Activated B cell treated with CpG ODN at 0.5 μM for 24 hours (primary cell): Measurements from ENCODE around the gene CCDC33. TPM values are rescaled to one million over a fixed set of nuclear protein-coding genes. Genes with fewer than 3 reads are reported as not detected.
A peak's percentile ranks its signal among the peaks of the same experiment; 100 is the strongest.
"Not testable (repeated sequence)": the region's sequence is repeated elsewhere in the genome, so short reads cannot be mapped to it uniquely, and the experiment has no call there.

Experiments used
- ATAC-seq: fragments of 200-7000 bp; cut with Tn5 transposase; one replicate; pipeline ENCODE4 v1.10.0; 2021; ENCODE audit warnings: low read depth, mild to moderate bottlenecking, moderate library complexity
- CTCF ChIA-PET: fragments of 350-600 bp; sonication (Branson Sonifier 250); formaldehyde crosslinking; loops from one replicate; lab custom pipeline; 2021; ENCODE audit warnings: antibody characterized with exemption; lab: Charles Lee
- POLR2A ChIA-PET: fragments of 350-600 bp; sonication (Branson Sonifier 250); formaldehyde crosslinking; loops from one replicate; lab custom pipeline; 2021; ENCODE audit warnings: antibody characterized with exemption; lab: Charles Lee
- DNase-seq: peaks from one replicate; pipeline ENCODE4 v3.0.0; 2022
- H3K27ac Mint-ChIP-seq: one replicate; pipeline ENCODE4 v1.8.0; 2020; ENCODE audit warnings: mixed read lengths
- H3K27me3 Mint-ChIP-seq: one replicate; pipeline ENCODE4 v1.8.0; 2021; ENCODE audit warnings: mixed read lengths
- H3K36me3 Mint-ChIP-seq: one replicate; pipeline ENCODE4 v1.8.0; 2021; ENCODE audit warnings: low read depth, mixed read lengths
- H3K4me1 Mint-ChIP-seq: one replicate; pipeline ENCODE4 v1.8.0; 2021; ENCODE audit warnings: mixed read lengths
- H3K4me3 Mint-ChIP-seq: one replicate; pipeline ENCODE4 v1.8.0; 2020; ENCODE audit warnings: mild to moderate bottlenecking, mixed read lengths
- H3K9me3 Mint-ChIP-seq: one replicate; pipeline ENCODE4 v1.8.0; 2020; ENCODE audit warnings: mixed read lengths
- intact Hi-C: fragments of 100-400 bp; cut with micrococcal nuclease; formaldehyde crosslinking; loops from one replicate; pipeline ENCODE4 v1.15.1; 2024
- total RNA-seq: library from RNA; stranded (reverse); gene quantifications from 2 replicates; pipeline ENCODE4 v1.2.3, GENCODE V29; 2022
- TF ChIP-seq, protein P1 (sequence below): fragments of 200-600 bp; IDR thresholded peaks from one replicate; pipeline ENCODE4 v1.8.0; 2022; ENCODE audit warnings: antibody characterized with exemption, mild to moderate bottlenecking

The CCDC33 gene
- total RNA-seq, 1 donor from 2014 or later = not detected

DNA sequence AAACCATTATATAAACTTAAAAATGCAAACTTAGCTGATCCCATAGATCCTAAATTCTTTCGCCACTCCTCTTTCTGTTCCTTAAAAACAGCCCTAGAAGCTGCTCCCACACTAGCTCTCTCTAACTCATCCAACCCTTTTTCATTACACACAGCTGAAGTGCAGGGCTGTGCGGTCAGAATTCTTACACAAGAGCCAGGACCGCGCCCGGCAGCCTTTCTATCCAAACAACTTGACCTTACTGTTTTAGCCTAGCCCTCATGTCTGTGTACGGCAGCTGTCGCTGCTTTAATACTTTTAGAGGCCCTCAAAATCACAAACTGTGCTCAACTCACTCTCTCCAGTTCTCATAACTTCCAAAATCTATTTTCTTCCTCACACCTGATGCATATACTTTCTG is 121.4 kb downstream of the CCDC33 start:
- H3K27me3 Mint-ChIP-seq = peaks cover 22% of the 10 kb centered on the region
- POLR2A ChIA-PET, CTCF ChIA-PET, H3K36me3 Mint-ChIP-seq, DNase-seq, H3K4me1 Mint-ChIP-seq, H3K4me3 Mint-ChIP-seq, H3K27ac Mint-ChIP-seq, ATAC-seq, intact Hi-C loops: not testable (repeated sequence)
- peaks cover 11% of the 10 kb centered on the region for H3K9me3 Mint-ChIP-seq

DNA sequence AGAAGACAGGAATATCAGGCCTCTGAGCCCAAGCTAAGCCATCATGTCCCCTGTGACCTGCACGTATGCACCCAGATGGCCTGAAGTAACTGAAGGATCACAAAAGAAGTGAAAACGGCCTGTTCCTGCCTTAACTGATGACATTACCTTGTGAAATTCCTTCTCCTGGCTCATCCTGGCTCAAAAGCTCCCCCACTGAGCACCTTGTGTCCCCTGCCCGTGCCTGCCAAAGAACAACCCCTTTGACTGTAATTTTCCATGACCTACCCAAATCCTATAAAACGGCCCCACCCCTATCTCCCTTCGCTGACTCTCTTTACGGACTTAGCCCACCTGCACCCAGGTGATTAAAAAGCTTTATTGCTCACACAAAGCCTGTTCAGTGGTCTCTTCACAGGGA is 123.2 kb downstream of the CCDC33 start:
- H3K4me1 Mint-ChIP-seq, H3K4me3 Mint-ChIP-seq, intact Hi-C loops, ATAC-seq, DNase-seq, H3K27ac Mint-ChIP-seq, POLR2A ChIA-PET, H3K9me3 Mint-ChIP-seq, H3K36me3 Mint-ChIP-seq: not testable (repeated sequence)
- peaks cover 18% of the 10 kb centered on the region for H3K27me3 Mint-ChIP-seq
- CTCF ChIA-PET = interaction anchor here (0.5 kb wide), 1 partner anchor 90 kb away, joined by 3 read pairs; no protein-coding TSS in a partner anchor

DNA sequence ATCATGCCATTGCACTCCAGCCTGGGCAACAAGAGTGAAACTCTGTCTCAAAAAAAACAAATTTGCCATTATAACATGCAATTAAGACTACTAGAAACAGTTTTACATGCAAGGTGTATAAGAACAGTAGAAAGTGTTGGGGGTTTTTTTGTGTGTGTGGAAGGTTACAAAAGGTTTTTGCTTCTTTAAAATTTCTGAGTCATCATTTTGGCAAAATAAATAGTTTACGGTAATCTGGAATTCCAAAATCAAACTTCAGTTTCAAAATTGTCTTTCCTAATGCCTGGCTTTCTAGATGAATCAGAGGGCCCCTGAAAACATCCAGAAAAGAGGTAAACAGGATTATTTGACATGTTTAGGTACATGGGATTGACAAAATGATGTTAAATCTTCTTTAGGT is 124.7 kb downstream of the CCDC33 start:
- H3K9me3 Mint-ChIP-seq, POLR2A ChIA-PET, H3K4me3 Mint-ChIP-seq, H3K4me1 Mint-ChIP-seq, ATAC-seq, DNase-seq, CTCF ChIA-PET, H3K36me3 Mint-ChIP-seq, H3K27ac Mint-ChIP-seq, intact Hi-C loops: not testable (repeated sequence)
- H3K27me3 Mint-ChIP-seq = peaks cover 16% of the 10 kb centered on the region

DNA sequence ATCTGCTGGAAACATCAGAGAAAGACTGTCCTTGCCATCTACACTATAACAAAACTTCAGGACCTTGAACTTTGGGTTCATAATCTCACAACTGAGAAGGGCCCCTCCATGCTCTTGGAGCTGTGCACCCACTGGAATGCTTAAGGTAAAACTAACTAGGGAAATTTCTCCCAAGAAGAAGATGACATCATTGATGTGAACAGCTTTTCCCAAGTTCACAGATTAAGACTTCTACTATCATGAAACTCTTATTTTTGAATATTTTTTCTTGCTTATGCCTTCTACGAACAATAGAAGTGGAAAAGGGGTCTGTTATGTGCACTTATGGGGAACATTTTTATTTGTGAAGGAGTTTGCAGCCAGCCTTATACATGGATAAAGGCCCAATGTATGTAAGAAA is 126.4 kb downstream of the CCDC33 start:
- DNase-seq (no peak), ATAC-seq (no peak)
- peaks cover 4% of the 10 kb centered on the region for H3K4me1 Mint-ChIP-seq
- TF ChIP-seq, protein P1, sequence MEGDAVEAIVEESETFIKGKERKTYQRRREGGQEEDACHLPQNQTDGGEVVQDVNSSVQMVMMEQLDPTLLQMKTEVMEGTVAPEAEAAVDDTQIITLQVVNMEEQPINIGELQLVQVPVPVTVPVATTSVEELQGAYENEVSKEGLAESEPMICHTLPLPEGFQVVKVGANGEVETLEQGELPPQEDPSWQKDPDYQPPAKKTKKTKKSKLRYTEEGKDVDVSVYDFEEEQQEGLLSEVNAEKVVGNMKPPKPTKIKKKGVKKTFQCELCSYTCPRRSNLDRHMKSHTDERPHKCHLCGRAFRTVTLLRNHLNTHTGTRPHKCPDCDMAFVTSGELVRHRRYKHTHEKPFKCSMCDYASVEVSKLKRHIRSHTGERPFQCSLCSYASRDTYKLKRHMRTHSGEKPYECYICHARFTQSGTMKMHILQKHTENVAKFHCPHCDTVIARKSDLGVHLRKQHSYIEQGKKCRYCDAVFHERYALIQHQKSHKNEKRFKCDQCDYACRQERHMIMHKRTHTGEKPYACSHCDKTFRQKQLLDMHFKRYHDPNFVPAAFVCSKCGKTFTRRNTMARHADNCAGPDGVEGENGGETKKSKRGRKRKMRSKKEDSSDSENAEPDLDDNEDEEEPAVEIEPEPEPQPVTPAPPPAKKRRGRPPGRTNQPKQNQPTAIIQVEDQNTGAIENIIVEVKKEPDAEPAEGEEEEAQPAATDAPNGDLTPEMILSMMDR = no peak
- intact Hi-C loops = no loop called here
- H3K4me3 Mint-ChIP-seq = no peak overlapping the region
- ChIA-PET CTCF (interaction anchor here (1.0 kb wide), 1 partner anchor 9 kb away, joined by 4 read pairs; no protein-coding TSS in a partner anchor), POLR2A (no interaction called here)
- H3K36me3 Mint-ChIP-seq = no peaks in the 10 kb centered on the region
- peaks cover 20% of the 10 kb centered on the region for H3K27me3 Mint-ChIP-seq
- no peaks in the 10 kb centered on the region for H3K9me3 Mint-ChIP-seq
- no peak overlapping the region for H3K27ac Mint-ChIP-seq

DNA sequence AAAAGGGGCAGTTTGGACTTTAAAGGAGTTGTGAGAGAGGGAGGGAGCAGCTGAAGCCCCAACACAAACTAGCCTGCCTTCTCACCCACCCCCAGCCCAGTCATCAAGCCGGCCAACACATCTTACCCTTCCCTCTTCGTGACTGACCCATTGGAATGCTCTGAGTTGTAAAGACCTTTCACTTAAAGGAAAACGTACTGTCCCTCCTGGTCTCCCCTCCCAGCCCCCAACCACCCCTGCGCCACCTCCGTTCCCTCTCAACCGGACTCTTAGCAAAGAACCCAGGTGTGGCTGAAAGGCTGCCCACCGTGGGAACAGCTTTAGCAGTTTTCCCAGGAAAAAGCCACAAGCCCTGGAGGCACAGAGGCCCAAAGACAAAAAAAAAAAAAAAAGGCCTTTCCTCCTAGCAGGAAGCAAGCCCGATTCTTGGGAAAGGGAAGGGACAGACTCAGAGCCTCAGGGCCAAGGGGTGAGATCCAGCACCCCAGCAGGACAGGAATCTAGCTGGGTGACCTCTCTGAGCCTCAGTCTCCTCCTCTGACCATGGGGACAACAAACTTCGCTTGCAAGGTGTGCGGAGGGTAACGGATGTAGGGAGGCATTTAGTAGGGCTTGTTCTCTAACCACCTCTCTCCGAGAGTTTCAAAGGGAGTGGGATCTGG is 128.9 kb downstream of the CCDC33 start:
- ATAC-seq = no peak
- POLR2A ChIA-PET = no interaction called here
- TF ChIP-seq, protein P1 = no peak
- peak overlapping the region; percentile 67 for H3K4me3 Mint-ChIP-seq
- no peaks in the 10 kb centered on the region for H3K36me3 Mint-ChIP-seq
- CTCF ChIA-PET = no interaction called here
- intact Hi-C loops = no loop called here
- peaks cover 34% of the 10 kb centered on the region for H3K27me3 Mint-ChIP-seq
- no peak overlapping the region for H3K27ac Mint-ChIP-seq
- peaks cover 4% of the 10 kb centered on the region for H3K4me1 Mint-ChIP-seq
- H3K9me3 Mint-ChIP-seq = no peaks in the 10 kb centered on the region
- DNase-seq = no peak

DNA sequence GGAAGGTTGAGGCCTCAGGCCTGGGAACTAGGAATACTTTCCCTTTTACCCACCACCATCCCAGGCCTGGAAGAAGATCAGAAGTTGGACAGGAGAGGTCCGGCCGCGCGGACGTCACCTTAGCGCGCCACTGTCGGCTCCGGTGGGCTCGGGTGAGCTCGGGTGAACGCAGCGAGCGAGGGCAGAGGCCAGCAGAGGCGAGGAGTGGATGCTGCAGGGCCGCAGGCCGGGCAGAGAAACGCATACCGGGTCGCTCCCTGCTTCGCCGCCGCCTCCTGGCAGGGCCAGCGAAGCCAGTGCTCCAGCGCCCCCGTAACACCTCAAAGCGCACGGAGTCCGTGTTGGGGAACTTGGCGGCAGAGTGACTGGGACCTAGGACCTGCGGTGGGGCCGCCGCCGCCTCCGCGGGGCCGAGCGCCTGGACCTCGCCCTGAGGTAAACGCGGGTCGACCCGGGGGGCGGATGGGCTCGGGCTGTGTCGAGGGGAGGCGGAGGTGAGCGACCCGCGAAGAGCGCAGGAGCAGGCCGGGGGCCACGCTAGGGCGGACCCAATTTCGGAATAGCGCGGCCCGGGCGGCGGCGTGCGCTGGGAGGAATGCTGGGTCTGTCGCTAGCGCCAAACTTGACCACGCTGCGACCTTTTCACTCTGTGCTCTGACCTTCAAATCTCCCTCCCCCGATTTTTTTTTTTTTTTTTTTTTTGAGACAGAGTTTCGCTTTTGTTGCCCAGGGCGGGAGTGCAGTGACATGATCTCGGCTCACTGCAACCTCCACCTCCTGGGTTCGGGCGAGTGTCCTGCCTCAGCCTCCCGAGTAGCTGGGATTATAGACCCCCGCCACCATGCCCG is 129.7 kb downstream of the CCDC33 start:
- POLR2A ChIA-PET = no interaction called here

More for the DNA sequence above, 129.7 kb downstream of the CCDC33 start:
- intact Hi-C loops = no loop called here
- no peaks in the 10 kb centered on the region for H3K9me3 Mint-ChIP-seq
- ATAC-seq (peak; percentile 52), DNase-seq (no peak)
- CTCF ChIA-PET = interaction anchor here (0.9 kb wide), 1 partner anchor 9 kb away, joined by 3 read pairs; no protein-coding TSS in a partner anchor
- H3K36me3 Mint-ChIP-seq = no peaks in the 10 kb centered on the region
- peaks cover 4% of the 10 kb centered on the region for H3K4me1 Mint-ChIP-seq
- TF ChIP-seq, protein P1 = no peak
- H3K4me3 Mint-ChIP-seq = peak overlapping the region; percentile 67
- H3K27ac Mint-ChIP-seq = no peak overlapping the region
- peaks cover 37% of the 10 kb centered on the region for H3K27me3 Mint-ChIP-seq
